OCI-LY1 (cell line): ENCODE data around the gene BCL2.

Experiments used
- EZH2 ChIP-seq: fragments of 200-600 bp; sonication (generic), shearing (Covaris generic); IDR thresholded peaks from 2 replicates; pipeline ENCODE4 v1.8.0; 2017; ENCODE audit warnings: borderline replicate concordance, mixed run types, mild to moderate bottlenecking, antibody characterized with exemption, low read length, moderate library complexity, mixed read lengths
- TF ChIP-seq, protein P1 (sequence below): fragments of 200-600 bp; sonication (generic), shearing (Covaris generic); IDR thresholded peaks from 2 replicates; pipeline ENCODE4 v1.5.1; 2017; ENCODE audit warnings: mild to moderate bottlenecking, antibody characterized with exemption, low read length, moderate library complexity, mixed read lengths

- TF ChIP-seq, protein P1, sequence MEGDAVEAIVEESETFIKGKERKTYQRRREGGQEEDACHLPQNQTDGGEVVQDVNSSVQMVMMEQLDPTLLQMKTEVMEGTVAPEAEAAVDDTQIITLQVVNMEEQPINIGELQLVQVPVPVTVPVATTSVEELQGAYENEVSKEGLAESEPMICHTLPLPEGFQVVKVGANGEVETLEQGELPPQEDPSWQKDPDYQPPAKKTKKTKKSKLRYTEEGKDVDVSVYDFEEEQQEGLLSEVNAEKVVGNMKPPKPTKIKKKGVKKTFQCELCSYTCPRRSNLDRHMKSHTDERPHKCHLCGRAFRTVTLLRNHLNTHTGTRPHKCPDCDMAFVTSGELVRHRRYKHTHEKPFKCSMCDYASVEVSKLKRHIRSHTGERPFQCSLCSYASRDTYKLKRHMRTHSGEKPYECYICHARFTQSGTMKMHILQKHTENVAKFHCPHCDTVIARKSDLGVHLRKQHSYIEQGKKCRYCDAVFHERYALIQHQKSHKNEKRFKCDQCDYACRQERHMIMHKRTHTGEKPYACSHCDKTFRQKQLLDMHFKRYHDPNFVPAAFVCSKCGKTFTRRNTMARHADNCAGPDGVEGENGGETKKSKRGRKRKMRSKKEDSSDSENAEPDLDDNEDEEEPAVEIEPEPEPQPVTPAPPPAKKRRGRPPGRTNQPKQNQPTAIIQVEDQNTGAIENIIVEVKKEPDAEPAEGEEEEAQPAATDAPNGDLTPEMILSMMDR = no peak
- no peak for TF ChIP-seq EZH2
These were observed 66.6 kb downstream of the BCL2 start for GRCh38 chr18:63253014-63253413.
